Stimulated activated CD8-positive, alpha-beta memory T cell treated with anti-CD3 and anti-CD28 coated beads, Interleukin-15, amount 100 ng/mL, for 1 hour (primary cell): ENCODE data around the gene ANO3.
"Not testable (repeated sequence)": the region's sequence is repeated elsewhere in the genome, so short reads cannot be mapped to it uniquely, and the experiment has no call there.

Experiments
- DNase-seq: peaks from one replicate; pipeline ENCODE4 v3.0.0-alpha.2; 2020; ENCODE audit warnings: low read depth

Gene ANO3

DNA sequence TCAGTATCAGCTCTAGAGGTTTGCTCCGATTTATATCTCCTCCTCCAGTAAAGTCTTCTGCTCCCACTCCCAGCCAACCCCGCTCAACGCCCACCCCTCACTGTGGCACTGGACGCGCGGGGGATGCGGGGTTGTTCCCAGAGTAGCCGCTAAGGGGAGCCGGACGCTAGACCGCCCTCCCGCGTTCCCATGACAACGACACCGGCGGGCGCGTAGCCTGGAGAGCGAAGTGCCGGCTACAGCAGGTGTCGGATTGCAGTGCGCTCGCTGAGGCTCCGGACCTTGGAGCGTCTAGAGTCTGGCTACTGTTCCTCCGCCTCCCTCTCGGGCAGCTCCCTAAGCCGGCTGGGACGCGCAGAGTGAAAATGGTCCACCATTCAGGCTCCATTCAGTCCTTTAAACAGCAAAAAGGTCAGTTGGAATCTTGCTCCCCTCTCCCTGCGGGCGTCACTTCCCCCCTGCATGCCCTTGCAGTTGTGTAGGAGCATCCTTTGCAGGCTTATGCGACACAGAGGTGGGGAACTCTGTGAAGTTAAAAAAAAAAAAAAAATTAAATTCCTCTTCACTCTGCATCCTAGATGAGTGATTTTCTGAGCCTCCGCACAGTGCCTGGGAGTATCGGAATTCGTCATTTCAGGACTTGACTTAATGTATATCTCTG lies at the start of gene ANO3:
Gene ANO3 (plus strand): TSS at position 220 of the 661 bp plus-strand sequence. CDS start 146 bp downstream, at position 366.
- no peak for DNase-seq

DNA sequence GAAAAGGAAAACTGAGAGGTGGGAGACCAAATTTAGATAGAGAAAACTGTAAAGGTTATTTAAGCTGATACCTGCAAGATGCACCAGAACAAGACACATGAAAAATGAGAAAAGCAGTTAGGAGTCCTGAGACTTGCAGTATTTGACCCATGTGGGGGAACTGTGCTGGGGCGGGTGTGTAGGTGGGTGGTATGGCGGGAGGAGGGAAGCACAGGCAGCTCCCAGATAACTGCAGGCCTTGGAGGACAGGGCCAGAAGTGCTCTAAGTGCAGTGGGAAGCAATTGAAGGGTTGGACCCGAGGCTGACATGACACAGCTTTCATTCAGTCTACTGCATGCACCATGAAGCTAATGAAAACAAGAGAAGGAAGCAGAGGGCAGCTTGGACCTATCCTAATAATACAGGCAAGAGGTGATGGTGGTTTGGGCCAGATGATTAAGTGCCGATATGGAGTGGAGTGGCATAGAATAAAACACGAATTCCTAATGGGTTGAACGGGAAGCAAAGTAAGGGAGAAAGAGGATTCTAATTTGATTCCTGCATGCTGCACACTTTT lies 48.0 kb upstream of the ANO3 start:
- no peak for DNase-seq

- no peak for DNase-seq
Measured at GRCh38 chr11:26285608-26286007, 46.3 kb upstream of the ANO3 start.

- no peak for DNase-seq
Measured at GRCh38 chr11:26286472-26287066, 45.4 kb upstream of the ANO3 start.

- no peak for DNase-seq
Measured at GRCh38 chr11:26287067-26287518, 44.8 kb upstream of the ANO3 start.

GRCh38 chr11:26297189-26297975 lies 34.5 kb upstream of the ANO3 start:
- no peak for DNase-seq

DNA sequence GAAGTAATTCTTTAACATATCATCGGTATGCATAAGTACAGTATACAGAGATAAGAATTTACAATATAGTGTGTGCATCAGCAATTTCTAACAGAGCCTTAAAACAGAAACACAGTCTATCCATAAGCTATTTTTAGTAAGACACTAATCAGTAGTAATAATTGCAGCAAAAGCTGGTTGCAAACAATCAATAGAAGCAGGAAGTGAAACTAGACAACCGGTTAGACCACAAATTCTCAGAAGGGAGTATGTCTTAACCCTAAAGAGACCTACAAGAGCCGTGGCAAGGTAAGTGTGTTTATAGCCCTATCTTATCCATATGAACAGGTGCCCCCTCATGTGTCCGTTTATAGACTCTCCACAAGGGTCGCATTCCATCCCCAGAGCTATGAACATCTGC lies 15.6 kb upstream of the ANO3 start:
- DNase-seq, result not testable (repeated sequence)

GRCh38 chr11:26319906-26320305 lies 12.0 kb upstream of the ANO3 start:
- DNase-seq, result no peak

DNA sequence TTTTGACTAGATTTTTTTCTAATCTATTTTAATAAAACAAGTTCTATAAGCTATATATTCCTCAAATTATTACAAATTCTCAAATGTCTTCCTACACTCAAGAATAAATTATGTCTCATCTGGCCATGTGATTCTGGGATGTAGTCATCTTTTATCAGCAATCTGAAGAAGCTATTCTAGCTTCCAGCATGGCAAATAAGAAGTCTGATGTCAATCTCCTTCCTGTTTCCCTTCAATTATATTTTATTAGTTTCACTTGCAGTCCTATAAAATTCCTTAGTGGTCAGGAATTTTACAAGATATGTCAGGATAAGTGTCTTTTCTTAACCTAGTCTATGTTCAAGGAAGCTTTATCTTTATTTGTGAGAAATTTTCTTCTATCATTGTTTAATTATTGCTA lies 10.4 kb upstream of the ANO3 start:
- no peak for DNase-seq

DNA sequence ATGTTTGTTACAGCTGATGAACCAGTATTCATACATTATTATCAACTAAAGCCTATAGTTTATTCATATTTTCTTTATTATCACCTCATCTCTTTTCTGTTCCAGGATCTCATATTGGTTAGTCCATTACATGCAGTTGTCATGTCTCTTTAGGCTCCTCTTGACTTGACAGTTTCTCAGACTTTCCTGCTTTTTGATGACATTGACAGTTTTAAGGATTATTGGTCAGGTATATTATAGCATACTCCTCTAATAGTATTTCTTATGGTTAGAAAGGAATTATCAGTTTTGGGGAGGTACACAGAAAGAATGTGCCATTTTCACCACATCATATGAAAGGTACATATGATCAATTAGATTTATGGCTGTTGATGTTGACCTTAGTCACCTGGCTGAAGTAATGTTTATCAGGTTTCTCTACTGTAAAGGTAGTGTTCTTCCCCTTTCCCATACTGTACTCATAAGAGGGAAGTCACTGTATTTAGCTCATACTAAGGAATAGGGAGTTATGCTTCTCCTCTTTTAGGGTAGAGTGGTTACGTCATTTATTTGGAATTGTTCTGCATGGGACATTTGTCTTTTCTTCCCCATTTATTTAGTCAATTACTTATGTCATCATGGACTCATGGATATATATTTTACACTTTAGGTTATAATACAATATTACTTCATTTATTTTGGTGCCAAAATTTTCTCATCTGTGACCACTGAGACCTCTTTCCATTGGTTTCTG lies 9.4 kb upstream of the ANO3 start:
- DNase-seq, result no peak

DNA sequence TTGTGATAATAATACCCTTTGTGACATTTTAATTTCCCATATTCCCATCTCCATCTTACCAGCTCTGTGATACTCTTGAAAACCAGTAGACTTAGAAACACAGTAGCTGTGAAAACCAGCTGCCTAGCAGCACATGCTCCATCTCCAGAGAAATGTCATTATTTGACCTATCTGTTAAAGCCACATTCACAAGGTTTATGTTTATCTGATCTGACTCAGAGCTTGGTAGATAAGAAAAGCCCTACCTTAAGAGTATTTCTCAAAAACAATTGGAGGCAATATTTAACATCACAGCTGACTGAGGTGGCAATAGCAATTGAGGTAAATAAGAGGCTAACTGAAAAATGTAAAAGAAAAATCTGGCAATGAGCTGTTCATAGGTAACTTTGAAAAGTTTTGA lies 8.1 kb upstream of the ANO3 start:
- no peak for DNase-seq

GRCh38 chr11:26324270-26324669 lies 7.7 kb upstream of the ANO3 start:
- no peak for DNase-seq

DNA sequence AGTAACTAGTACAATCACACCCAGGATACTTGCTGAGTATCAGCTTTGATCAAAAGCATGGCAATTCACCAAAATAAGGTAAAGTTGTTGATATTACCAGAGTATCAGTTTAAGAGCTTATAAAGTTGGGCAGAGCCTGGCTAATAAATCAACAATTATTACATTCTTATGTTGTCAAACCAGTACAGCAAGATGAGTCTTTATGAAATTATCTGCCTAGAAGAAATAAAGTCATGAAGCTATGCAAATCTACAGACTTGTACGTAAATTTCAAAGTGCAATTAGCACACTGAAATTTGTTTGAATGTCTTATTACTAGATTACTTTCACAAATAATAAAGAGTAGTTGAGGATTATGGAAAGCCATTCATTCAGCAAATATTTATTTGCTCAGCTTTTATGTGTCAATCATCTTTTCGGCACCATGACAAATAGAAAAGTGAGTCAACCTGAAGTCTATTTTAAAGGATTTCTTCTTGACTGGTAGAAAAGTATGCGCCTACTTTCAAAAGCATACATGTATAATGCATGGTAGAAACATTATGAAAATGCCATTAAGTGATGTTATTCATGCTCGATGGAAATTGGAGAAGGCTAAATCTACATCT lies 5.0 kb upstream of the ANO3 start:
- no peak for DNase-seq

GRCh38 chr11:26329206-26329605 lies 2.7 kb upstream of the ANO3 start:
- no peak for DNase-seq

DNA sequence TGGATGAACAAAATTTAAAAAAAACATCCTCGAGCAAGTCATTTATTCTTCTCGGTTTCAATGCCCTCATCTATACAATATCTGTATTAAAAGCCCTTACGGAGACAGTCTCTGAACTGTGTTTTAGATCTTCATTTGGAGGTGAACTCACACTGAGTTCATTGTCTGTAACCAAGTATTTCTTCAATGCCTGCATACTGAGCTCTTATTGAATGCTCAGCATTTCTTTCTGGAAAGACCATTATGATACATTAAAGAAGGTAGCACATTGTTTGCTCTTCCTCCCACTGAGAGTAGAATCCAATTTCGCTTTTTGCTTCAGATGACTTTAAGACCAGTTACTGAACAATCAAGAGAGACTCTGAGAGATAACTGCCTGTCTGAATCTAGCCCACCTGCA lies 1.7 kb upstream of the ANO3 start:
- no peak for DNase-seq

DNA sequence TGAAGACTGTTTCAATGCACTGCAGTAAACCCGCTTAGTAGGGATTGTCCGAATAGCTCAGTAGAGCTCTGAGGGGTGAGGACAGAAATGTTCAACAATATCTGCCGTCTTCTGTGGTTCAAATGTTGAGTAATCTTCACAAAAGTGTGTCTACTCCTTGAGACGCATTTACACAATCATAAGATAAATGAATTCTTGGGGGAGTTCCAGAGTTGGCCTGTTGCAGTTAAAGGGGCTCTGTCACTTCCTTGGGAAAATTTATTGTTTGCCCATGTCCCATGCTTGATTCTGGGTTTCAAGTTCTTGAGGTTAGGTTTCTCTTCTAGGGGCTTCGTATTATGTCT lies 614 bp downstream of the ANO3 start:
- no peak for DNase-seq

DNA sequence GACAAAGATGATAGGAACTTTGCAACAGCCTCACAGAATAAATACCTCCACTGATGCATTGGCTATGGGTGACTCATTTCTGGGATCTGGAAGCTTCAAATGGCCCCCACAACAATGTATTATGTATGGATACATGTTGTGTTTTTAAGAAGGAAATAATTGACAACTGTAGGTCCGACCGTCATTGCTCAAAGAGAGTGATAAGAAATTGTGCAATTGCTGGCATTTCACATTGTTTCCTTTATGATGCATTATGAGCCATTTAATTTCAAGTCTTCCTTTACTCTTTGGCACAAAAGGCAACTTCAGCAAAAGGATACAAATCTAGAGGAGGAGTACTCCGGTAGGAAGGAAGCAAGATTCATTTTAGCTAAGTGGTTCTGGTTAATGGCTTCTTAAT lies 2.0 kb downstream of the ANO3 start:
- DNase-seq, result no peak

GRCh38 chr11:26335903-26336302 lies 4.0 kb downstream of the ANO3 start:
- no peak for DNase-seq

- DNase-seq, result no peak
Measured at GRCh38 chr11:26344647-26345046, 12.7 kb downstream of the ANO3 start.

GRCh38 chr11:26348776-26349175 lies 16.8 kb downstream of the ANO3 start:
- no peak for DNase-seq

DNA sequence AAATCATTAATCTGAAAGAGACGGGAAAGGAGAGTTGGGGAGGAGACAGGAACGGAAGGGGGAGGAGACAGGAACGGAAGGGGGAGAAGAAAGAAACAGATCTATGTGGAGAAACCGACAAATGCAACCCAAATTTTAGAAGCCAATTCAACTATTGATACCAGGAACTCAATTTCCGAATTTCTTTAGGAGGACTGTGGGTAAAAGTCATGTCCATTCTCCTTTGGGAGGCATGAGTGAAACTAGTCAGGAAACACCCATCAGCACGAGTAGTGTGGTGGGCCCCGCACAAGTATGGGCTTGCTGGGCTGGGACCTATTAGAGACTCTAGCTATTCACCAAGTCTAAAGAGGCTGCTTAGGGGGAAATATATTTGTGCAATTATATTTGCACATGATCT lies 18.1 kb downstream of the ANO3 start:
- no peak for DNase-seq

GRCh38 chr11:26353010-26353409 lies 21.1 kb downstream of the ANO3 start:
- no peak for DNase-seq
